GM21723 (cell line): ENCODE results near the gene RDM1.

Source experiments
- ATAC-seq: cut with Tn5 transposase; IDR thresholded peaks from one replicate; pipeline ENCODE4 v1.9.1; 2021; ENCODE audit warnings: mild to moderate bottlenecking, moderate library complexity; ENCODE audit not compliant: unreplicated experiment

Gene RDM1

GRCh38 chr17:35934760-35935159 is 4.2 kb upstream of the RDM1 start:
- ATAC-seq, result no peak

- ATAC-seq, result no peak
Measured at GRCh38 chr17:35932586-35932985, 2.0 kb upstream of the RDM1 start.

- ATAC-seq, result no peak
Measured at GRCh38 chr17:35931794-35932425, 1.3 kb upstream of the RDM1 start.

- no peak for ATAC-seq
Measured at GRCh38 chr17:35927714-35928113, 2.9 kb downstream of the RDM1 start.

GRCh38 chr17:35923609-35924114 is 6.9 kb downstream of the RDM1 start:
- no peak for ATAC-seq

- no peak for ATAC-seq
Measured at GRCh38 chr17:35920229-35920628, 10.3 kb downstream of the RDM1 start.

- no peak for ATAC-seq
Measured at GRCh38 chr17:35918665-35919064, 11.9 kb downstream of the RDM1 start.

GRCh38 chr17:35917519-35918213 is 12.9 kb downstream of the RDM1 start:
- no peak for ATAC-seq

- no peak for ATAC-seq
Measured at GRCh38 chr17:35915153-35915964, 15.2 kb downstream of the RDM1 start.

GRCh38 chr17:35914354-35914753 is 16.2 kb downstream of the RDM1 start:
- no peak for ATAC-seq

GRCh38 chr17:35913609-35914008 is 17.0 kb downstream of the RDM1 start:
- no peak for ATAC-seq

- no peak for ATAC-seq
Measured at GRCh38 chr17:35912942-35913341, 17.6 kb downstream of the RDM1 start.

- no peak for ATAC-seq
Measured at GRCh38 chr17:35912339-35912912, 18.1 kb downstream of the RDM1 start.

GRCh38 chr17:35909408-35909807 is 21.2 kb downstream of the RDM1 start:
- no peak for ATAC-seq

- ATAC-seq, result no peak
Measured at GRCh38 chr17:35907691-35908090, 22.9 kb downstream of the RDM1 start.

- ATAC-seq, result no peak
Measured at GRCh38 chr17:35906926-35907637, 23.5 kb downstream of the RDM1 start.

- no peak for ATAC-seq
Measured at GRCh38 chr17:35906191-35906925, 24.2 kb downstream of the RDM1 start.

- ATAC-seq, result no peak
Measured at GRCh38 chr17:35903451-35903850, 27.1 kb downstream of the RDM1 start.

GRCh38 chr17:35901631-35902175 is 28.9 kb downstream of the RDM1 start:
- no peak for ATAC-seq
